Uterus (tissue), 4 donors: ENCODE data around the gene CAMTA1. TPM values are rescaled to one million over a fixed set of nuclear protein-coding genes. Genes with fewer than 3 reads are reported as not detected.

Experiments
- DNase-seq, 2 donors: peaks; one replicate each; pipeline ENCODE4 v3.0.0-alpha.2; 2019 to 2020
- H3K27ac ChIP-seq, 2 donors: fragments of 200-600 bp; sonication (generic); 1 replicate in 1 of 2; 2 replicates in 1 of 2; pipeline ENCODE4 v1.5.1; 2016 to 2018
- H3K27me3 ChIP-seq, 2 donors: fragments of 200-600 bp; sonication (generic); one replicate each; pipeline ENCODE4 v1.5.1; 2018 to 2019; ENCODE audit warnings: control low read depth in 1 of 2
- H3K36me3 ChIP-seq, 2 donors: fragments of 200-600 bp; sonication (generic); one replicate each; pipeline ENCODE4 v1.5.1; 2019; ENCODE audit warnings: control low read depth in 1 of 2
- H3K4me1 ChIP-seq, 2 donors: fragments of 200-600 bp; sonication (generic); one replicate each; pipeline ENCODE4 v1.5.1; 2018 to 2019; ENCODE audit warnings: control low read depth in 1 of 2
- H3K4me3 ChIP-seq, 2 donors: fragments of 200-600 bp; sonication (generic); 1 replicate in 1 of 2; 2 replicates in 1 of 2; pipeline ENCODE4 v1.5.1; 2018 to 2019; ENCODE audit warnings: mild to moderate bottlenecking in 1 of 2
- H3K9me3 ChIP-seq, 2 donors: fragments of 200-600 bp; sonication (generic); one replicate each; pipeline ENCODE4 v1.5.1; 2019; ENCODE audit warnings: control low read depth in 1 of 2
- POLR2A ChIP-seq, 2 donors: fragments of 450-650 bp; IDR thresholded peaks; one replicate each; pipeline ENCODE4 v1.6.1; 2016; ENCODE audit warnings: antibody characterized with exemption in 2 of 2, mild to moderate bottlenecking in 1 of 2, moderate library complexity in 1 of 2
- intact Hi-C: fragments of 100-400 bp; cut with DNase I; formaldehyde crosslinking; loops from one replicate; pipeline ENCODE4 v1.15.1; 2023; ENCODE audit warnings: low total_unique reads
- total RNA-seq, 4 donors: library from RNA; depleted of rRNA in 3 of 4; stranded (reverse); fragments of >200 nt in 3 of 4; gene quantifications; one replicate each; pipeline versions ENCODE4 v1.1.0 to v1.2.4, GENCODE V29; 2014 to 2023
- TF ChIP-seq, protein P1 (sequence below), 4 experiments: fragments of 200-600 bp in 2 of 4; fragments of 450-650 bp in 2 of 4; sonication (generic) in 2 of 4; IDR thresholded peaks; one replicate each; pipeline ENCODE4 v1.5.1; 2016 to 2019; ENCODE audit warnings: antibody characterized with exemption in 4 of 4, mild to moderate bottlenecking in 2 of 4, moderate library complexity in 1 of 4
- donor health status: DM: yes; HTN: yes; CAD: no.

The CAMTA1 gene
- total RNA-seq, 4 donors from 2014 or later, result 29.7 to 427 (median 64.8) TPM

DNA sequence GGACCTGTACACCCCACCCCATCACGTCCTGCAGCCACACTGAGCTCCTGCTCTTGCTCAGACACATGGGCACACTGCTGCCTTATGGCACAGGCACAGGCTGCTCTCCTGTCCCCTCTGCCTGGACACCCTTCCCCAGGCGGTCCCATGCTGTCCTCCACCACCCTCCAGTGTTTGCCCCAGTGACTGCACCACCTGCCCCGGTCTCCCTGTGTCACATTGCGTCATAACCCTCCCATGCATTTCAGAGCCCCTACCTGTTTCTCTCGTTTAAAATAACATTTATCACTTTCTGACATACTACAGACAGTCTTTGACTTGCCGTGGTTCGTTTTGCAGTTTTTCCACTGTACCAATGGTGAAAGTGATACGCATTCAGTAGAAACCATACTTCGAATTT, 159.2 kb downstream of the CAMTA1 start:
- H3K9me3 ChIP-seq, result no peaks in the 10 kb centered on the region
- H3K4me3 ChIP-seq, result no peak overlapping the region
- H3K36me3 ChIP-seq, result no peaks in the 10 kb centered on the region
- H3K4me1 ChIP-seq, result no peaks in the 10 kb centered on the region
- DNase-seq, result no peak
- intact Hi-C loops, result no loop called here
- no peak overlapping the region for H3K27ac ChIP-seq
- no peaks in the 10 kb centered on the region for H3K27me3 ChIP-seq
- TF ChIP-seq POLR2A (IDR thresholded peaks at IDR 0.05), result no peak
- TF ChIP-seq, protein P1, sequence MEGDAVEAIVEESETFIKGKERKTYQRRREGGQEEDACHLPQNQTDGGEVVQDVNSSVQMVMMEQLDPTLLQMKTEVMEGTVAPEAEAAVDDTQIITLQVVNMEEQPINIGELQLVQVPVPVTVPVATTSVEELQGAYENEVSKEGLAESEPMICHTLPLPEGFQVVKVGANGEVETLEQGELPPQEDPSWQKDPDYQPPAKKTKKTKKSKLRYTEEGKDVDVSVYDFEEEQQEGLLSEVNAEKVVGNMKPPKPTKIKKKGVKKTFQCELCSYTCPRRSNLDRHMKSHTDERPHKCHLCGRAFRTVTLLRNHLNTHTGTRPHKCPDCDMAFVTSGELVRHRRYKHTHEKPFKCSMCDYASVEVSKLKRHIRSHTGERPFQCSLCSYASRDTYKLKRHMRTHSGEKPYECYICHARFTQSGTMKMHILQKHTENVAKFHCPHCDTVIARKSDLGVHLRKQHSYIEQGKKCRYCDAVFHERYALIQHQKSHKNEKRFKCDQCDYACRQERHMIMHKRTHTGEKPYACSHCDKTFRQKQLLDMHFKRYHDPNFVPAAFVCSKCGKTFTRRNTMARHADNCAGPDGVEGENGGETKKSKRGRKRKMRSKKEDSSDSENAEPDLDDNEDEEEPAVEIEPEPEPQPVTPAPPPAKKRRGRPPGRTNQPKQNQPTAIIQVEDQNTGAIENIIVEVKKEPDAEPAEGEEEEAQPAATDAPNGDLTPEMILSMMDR (IDR thresholded peaks at IDR 0.05), result no peak

DNA sequence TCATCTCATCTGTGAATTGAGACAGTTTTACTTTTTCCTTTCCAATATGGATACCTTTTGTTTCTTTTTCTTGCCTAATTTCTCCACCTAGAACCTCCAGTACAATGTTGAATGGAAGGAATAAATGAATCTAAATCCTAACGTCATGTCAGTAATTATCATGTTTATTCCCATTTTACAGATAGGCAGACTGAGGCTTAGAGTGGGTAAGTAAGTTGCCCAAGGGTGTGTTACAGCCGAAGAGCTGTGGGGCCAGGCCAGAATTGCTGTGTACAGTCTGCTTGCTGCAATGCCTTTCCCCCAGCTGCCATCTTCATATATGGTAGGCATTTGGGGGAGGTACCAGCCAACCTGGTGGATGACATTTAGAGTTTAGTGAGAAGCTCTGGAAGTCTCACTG, 162.7 kb downstream of the CAMTA1 start:
- Histone ChIP-seq H3K9me3 (no peaks in the 10 kb centered on the region), H3K4me3 (no peak overlapping the region), H3K27me3 (no peaks in the 10 kb centered on the region), H3K27ac (no peak overlapping the region), H3K36me3 (no peaks in the 10 kb centered on the region), H3K4me1 (no peaks in the 10 kb centered on the region)
- TF ChIP-seq, protein P1 (IDR thresholded peaks at IDR 0.05), result no peak
- no peak for TF ChIP-seq POLR2A (IDR thresholded peaks at IDR 0.05)
- intact Hi-C loops, result no loop called here
- DNase-seq, result no peak

DNA sequence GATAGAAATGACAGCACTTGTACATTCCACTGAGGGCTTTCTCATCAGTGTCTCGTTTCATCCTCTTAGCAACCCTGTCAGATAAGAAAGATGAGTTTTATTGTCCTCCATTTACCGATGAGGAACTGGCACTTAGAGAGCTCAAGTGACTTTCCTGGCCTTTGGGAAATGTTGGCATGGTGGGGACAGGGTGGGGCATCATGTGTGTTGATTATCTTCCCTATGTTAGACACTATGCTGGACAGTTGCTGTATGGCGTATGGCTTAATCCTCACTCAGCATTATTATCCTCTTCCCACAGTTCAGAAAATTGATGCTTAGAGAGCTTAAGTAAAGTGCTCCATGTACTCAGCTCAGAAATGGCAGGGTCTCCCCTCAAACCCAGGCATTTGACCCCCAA, 163.2 kb downstream of the CAMTA1 start:
- DNase-seq, result no peak
- Histone ChIP-seq H3K9me3 (no peaks in the 10 kb centered on the region), H3K4me1 (no peaks in the 10 kb centered on the region), H3K36me3 (no peaks in the 10 kb centered on the region), H3K27ac (no peak overlapping the region), H3K4me3 (no peak overlapping the region), H3K27me3 (no peaks in the 10 kb centered on the region)
- no peak for TF ChIP-seq POLR2A (IDR thresholded peaks at IDR 0.05)
- TF ChIP-seq, protein P1 (IDR thresholded peaks at IDR 0.05), result no peak
- intact Hi-C loops, result no loop called here

DNA sequence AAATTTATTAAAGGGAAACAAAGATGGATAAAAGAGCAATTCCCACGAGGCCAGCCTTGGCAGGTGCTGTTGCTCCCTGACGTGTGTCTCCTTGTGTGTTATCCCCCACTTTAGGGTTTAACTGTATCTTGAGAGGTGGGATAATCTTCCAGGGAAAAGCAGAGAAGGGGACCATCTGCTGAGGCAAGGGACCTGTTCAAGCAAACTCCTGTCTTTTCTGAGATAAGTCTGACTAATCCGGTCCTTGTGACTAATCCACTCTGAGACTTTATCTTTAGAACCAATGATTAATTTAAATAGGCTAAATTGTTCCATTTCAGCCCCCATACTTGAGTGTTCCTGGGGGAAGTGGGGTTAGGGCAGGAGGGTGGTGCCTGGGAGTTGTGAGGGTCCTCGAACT, 163.6 kb downstream of the CAMTA1 start:
- Histone ChIP-seq H3K27ac (no peak overlapping the region), H3K9me3 (no peaks in the 10 kb centered on the region), H3K4me1 (no peaks in the 10 kb centered on the region), H3K4me3 (no peak overlapping the region), H3K36me3 (no peaks in the 10 kb centered on the region), H3K27me3 (no peaks in the 10 kb centered on the region)
- no peak for DNase-seq
- intact Hi-C loops, result no loop called here
- TF ChIP-seq, protein P1 (IDR thresholded peaks at IDR 0.05), result no peak
- no peak for TF ChIP-seq POLR2A (IDR thresholded peaks at IDR 0.05)

DNA sequence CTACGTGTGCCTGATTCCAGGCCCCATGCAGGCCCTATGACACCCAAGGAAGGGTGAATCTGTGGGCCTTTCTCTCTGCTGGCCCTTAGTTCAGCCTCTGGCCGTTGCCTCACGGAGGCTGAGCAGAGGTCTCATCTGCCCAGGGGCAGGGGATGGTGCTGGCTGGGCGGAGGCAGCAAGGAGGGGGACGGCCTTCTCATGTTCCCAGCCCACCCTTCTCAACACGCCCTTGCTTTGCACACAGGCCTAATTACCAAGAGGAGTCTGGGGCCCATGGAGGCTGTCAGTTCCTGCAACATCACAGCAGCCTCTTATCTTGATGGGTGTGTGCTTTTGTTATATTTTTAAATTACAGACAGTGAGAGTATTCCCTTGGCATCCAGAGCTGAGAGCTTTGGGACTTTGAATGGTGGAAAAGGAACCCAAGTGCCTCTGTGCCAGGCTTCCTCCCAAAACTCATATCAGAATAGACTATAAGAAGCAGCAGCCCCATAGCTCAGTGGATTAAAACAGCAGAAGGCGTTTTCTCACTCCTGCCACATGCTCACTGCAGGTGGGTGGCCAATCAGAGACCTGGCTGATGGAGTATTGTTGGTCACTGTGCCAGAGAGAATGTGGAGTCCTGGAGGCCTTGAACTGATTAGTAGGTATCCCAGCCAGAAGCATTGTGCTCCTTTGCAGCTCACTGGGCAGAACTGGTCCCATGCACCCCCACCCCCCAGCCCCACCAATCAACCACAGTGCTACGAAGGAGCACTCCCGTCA, 164.9 kb downstream of the CAMTA1 start:
- TF ChIP-seq, protein P1 (IDR thresholded peaks at IDR 0.05), result no peak
- no peak for TF ChIP-seq POLR2A (IDR thresholded peaks at IDR 0.05)
- H3K9me3 ChIP-seq, result no peaks in the 10 kb centered on the region
- no peaks in the 10 kb centered on the region for H3K4me1 ChIP-seq
- no peaks in the 10 kb centered on the region for H3K27me3 ChIP-seq
- DNase-seq, result no peak
- intact Hi-C loops, result no loop called here
- H3K27ac ChIP-seq, result no peak overlapping the region
- H3K4me3 ChIP-seq, result no peak overlapping the region
- no peaks in the 10 kb centered on the region for H3K36me3 ChIP-seq
